DMS153 treated with DMSO at 0.1 percent for 48 hours (cell line): ENCODE data around the gene LILRA6.

Experiments used
- DNase-seq: peaks from one replicate; lab custom pipeline; 2025; ENCODE audit not compliant: unreplicated experiment; lab: John Stamatoyannopoulos, UW

Gene LILRA6

DNA sequence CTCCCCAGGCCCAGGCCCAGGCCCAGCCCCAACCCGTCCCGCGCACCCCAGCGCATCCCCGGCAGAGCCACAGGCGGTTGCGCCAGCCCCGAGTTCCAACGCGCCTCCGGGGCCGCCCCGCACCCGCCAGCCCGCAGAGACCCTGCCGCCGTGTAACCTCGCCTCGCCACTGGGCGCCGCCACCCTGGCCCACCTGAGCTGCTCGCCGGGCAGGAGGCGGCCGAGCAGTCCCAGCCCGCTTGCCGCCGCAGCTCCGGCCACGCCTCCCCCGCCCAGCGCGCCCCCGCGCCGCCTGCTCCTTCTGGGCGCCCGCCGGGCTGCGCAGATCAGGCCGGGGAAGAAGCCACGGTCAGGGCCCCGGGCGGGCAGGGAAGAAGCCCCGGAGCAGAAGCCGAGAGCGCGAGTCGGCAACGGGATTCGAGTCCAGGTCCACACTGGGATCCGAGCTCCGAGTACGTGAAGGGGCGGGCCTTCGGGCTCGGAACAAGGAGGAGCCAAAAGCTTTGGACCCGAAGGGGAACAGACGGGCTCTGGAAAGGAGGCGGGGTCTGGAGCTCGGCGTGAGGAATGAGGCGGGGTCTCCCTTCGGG, 53.4 kb downstream of the LILRA6 start, which contains the start of gene MBOAT7:
MBOAT7 (minus strand) TSS at position 436 of the 590 bp plus-strand sequence. CDS start 1,072 bp downstream, outside the sequence.
- peak; percentile 74 for DNase-seq

DNA sequence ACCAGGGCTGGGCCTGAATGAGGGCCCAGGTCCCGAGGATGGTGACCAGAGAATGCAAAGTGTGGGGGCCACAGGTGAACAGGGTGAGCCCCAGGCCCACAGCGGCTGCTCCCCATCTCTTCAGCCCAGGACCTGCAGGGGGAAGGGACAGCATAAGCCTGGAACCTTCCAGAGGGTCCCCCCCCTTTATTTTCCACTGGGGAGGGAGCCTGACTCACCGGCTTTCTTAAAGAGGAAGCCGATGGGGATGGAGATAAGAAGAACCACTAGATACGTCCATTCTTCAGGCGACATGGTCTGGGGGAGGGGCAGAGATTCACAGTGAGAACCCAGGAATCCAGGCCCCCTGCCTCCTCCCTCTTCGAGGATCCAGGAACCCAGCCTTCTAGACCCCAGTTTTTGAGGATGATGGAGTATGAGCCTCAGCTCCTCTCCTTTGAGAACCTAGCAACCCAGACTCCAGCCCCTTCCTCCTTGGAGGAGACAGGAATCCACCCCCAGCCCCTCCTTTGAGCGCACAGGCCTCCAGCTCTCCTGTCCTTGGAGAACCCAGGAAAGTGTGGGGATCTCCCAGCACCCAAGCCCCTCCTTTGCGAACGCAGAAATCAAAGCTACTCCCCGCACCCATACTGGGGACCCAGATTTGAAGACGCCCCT, 54.2 kb downstream of the LILRA6 start:
- DNase-seq = no peak

DNA sequence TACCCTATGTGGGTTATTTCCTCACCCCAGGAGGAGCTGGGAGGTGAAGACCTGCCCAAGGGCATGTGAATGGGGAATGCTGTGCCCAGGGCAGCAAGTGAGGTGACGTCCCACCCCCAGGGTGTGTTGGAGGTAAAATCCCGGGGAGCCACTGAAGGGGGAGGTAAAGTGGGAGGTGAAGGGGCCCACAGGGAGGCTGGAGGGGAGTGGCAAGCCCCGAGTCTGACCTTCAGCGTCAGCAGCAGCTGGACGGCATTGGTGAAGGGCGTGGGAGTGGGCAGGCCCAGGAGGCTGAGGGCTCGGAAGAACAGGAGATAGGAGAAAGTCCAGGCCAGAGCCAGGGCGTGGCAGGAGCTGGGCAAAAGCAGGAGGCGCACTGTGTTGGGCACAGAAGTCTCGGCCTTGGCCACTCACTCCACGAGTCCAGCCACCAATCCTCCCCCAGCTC, 55.6 kb downstream of the LILRA6 start:
- DNase-seq = no peak
